Activated CD8-positive, alpha-beta memory T cell treated with anti-CD3 and anti-CD28 coated beads, Interleukin-2, amount 50 U/mL, for 1 hour (primary cell): ENCODE data around the gene C3.
"Not testable (repeated sequence)": the region's sequence is repeated elsewhere in the genome, so short reads cannot be mapped to it uniquely, and the experiment has no call there.

Source experiments
- DNase-seq: peaks from one replicate; pipeline ENCODE4 v3.0.0-alpha.2; 2020; ENCODE audit errors: extremely low read depth

C3 gene

GRCh38 chr19:6712692-6713670 lies 7.5 kb downstream of the C3 start:
- DNase-seq, result no peak

- no peak for DNase-seq
Measured at GRCh38 chr19:6712231-6712630, 8.2 kb downstream of the C3 start.

- DNase-seq, result no peak
Measured at GRCh38 chr19:6711605-6712004, 8.8 kb downstream of the C3 start.

DNA sequence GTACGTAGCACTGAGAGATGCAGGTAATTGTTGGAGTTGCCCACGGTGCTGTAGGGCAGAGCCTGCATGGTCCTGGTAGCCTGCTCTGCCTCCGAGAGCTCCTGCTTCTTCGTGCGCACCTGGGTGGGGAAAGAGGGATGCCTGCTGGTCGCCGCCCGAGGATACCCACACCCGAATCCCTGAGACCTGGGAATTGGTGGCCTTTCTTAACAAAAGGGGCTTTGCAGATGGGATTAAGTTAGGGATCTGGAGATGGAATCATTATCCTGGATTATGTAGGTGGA lies 9.4 kb downstream of the C3 start:
- DNase-seq, result no peak

- no peak for DNase-seq
Measured at GRCh38 chr19:6710273-6711077, 10.0 kb downstream of the C3 start.

GRCh38 chr19:6709549-6709948 lies 10.9 kb downstream of the C3 start:
- no peak for DNase-seq

GRCh38 chr19:6708913-6709312 lies 11.5 kb downstream of the C3 start:
- not testable (repeated sequence) for DNase-seq

DNA sequence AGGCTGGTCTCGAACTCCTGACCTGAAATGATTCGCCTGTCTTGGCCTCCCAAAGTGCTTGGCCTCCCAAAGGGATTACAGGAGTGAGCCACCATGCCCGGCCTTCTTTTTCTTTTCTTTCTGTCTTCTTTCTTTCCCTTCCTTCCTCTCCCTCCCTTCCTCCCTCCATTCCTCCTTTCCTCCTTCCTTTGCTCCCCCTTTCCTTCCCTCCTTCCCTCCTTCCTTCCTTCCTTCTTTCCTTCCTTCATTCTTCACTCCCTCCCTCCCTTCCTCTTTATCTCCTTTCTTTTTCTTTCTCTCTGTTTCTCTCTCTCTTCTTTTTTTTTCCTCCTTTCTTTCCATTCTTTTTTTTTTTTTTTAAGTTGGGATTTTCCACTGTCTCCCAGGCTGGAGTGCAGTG lies 12.1 kb downstream of the C3 start:
- DNase-seq, result no peak

DNA sequence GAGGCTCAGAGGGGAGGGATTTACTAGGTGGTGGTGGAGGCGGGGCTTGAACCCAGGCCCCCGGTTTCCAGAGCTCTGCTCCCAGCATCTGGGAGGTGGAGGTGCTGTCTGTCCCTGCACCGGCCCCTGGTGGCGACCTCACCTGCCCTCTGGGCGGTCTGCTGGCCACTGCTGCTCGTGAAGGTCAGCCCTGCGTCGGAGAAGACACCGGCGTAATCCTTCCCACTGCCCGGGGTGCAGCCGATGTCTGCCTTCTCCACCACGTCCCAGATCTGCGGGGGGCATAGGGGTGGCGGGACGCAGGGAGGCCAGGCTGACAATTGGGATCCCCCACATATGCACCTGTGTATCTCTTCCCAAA lies 12.8 kb downstream of the C3 start:
- no peak for DNase-seq

DNA sequence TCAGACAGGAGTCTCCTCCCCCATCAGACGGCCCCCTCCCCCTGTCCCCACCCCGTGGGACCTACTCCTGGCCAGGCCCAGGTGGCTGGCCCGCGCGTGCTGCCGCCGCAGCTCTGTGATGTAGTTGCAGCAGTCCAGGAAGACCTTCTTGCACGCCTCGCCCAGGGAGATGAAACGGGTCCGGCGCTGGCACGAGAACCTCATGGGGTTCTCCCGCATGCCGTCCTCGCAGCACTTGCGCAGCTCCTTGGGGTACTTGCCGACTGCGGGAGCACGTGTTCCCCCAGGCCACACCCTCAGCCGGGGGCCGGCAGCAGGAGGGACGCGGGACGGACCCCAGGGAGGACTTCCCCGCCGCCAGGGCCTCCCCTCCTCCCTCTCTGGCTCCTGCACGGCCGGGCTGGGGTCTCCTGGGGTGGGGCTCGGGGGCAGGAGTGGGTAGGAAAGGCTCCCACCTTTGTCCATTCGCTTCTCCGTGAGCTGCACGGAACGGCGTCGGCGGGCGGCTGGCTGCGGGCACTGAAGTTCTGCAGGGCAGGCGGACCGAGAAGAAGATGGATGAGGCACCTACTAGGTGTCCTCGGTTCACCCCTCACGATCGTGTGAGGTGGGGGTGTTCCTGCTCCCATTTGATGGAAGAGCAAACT lies 13.3 kb downstream of the C3 start:
- DNase-seq, result no peak

GRCh38 chr19:6706633-6706958 lies 13.9 kb downstream of the C3 start:
- DNase-seq, result no peak

GRCh38 chr19:6705931-6706632 lies 14.4 kb downstream of the C3 start:
- no peak for DNase-seq

- no peak for DNase-seq
Measured at GRCh38 chr19:6700586-6701316, 19.7 kb downstream of the C3 start.

DNA sequence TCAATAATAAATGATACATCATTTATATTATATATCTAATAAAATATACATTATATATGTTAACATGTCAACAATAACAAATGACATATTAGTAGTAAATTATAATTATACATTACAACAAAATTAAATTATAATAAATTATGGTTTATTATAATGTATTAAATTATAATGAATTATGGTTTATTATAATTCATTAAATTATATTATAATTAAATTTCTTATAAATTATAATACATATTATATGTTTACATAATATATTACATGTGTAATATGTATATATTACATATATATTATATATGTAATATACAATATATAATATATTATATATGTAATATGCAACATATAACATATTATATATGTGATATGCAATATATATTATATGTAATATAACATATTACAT lies 20.5 kb downstream of the C3 start:
- no peak for DNase-seq

DNA sequence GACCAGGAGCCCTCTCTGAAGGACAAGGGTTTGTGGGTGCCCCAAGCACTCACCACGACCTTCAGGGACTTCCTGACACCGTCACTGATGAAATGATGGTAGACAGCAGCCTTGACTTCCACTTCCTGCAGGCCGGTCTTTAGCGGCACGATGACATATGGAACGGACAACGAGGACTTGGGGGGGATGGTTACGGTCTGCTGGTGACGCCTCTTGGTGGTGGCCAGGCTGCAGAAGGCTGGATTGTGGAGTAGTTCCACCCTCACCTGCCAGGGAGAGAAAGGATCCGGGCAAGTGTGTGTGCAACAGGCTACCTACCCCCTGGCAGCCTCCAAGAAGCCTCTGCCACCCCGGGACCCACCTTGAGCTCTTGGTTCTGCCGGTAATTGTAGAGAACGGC lies 23.2 kb downstream of the C3 start:
- DNase-seq, result no peak

GRCh38 chr19:6696239-6696820 lies 24.1 kb downstream of the C3 start:
- DNase-seq, result no peak

- no peak for DNase-seq
Measured at GRCh38 chr19:6694147-6694815, 26.2 kb downstream of the C3 start.

- DNase-seq, result no peak
Measured at GRCh38 chr19:6693681-6694080, 26.8 kb downstream of the C3 start.

DNA sequence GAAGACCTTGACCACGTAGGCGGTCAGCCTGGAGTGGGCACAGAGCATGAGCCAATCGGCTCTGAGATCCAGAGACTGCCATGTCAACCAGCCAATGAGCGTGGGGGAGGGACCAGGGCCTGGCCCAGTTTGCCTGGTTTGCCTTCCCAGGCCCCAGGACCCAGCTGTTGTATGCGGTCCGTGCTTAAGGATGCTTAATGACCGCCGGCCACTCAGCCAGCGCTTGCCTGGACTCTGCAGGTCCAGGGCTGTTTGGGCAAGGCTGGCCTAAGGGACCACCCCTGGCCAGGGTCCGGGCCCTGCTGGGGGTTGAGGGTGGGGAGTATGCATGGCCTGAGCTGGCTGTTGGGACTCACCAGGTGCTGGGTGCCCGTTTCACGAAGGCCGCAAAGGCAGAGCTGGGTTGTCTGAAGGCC lies 27.4 kb downstream of the C3 start:
- DNase-seq, result no peak

DNA sequence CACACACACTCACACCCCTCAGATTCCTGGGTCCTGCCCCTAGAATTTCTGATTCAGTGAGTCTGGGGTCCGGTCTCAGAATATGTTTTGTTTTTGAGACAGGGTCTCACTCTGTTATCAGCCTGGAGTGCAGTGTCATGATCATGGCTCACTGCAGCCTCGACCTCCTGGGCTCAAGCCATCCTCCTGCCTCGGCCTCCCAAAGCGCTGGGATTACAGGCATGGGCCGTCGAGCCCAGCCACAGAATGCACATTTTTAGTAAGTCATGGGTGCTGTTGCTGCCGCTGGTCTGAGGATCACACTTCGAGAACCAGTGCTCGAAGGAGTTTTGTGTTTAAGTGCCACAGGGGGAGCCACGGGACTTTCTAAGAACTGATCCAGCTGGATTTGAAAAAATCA lies 28.4 kb downstream of the C3 start:
- no peak for DNase-seq

GRCh38 chr19:6691342-6691741 lies 29.1 kb downstream of the C3 start:
- DNase-seq, result no peak
